MG63 (cell line): Measurements from ENCODE around the gene UQCRQ. TPM values are rescaled to one million over a fixed set of nuclear protein-coding genes. Genes with fewer than 3 reads are reported as not detected.

Experiments used
- total RNA-seq: library from RNA; depleted of rRNA; stranded (reverse); fragments of >200 nt; shearing (Covaris generic); gene quantifications from 2 replicates; pipeline ENCODE4 v1.2.3, GENCODE V29; 2014; ENCODE audit warnings: low replicate concordance; rRNA removed

Gene UQCRQ
- total RNA-seq, 1 experiment from 2014 or later, result 388 TPM

Other genes with a start within 250 kb of the UQCRQ start
- gene IL13, start 208.5 kb upstream of the UQCRQ start, total RNA-seq, result not detected in 2 replicates
- not detected in 2 replicates for gene IL4, start 192.7 kb upstream of the UQCRQ start, total RNA-seq
- 5.3 and 6.2 TPM in 2 replicates for gene KIF3A, start 129.1 kb upstream of the UQCRQ start, total RNA-seq
- gene CCNI2, start 119.2 kb upstream of the UQCRQ start, total RNA-seq, result 0.27 TPM in 1 of 2 replicates, not detected in the other
- 36.9 and 53.8 TPM in 2 replicates for gene SEPTIN8, start 89.4 kb upstream of the UQCRQ start, total RNA-seq
- not detected in 2 replicates for gene SOWAHA, start 53.3 kb upstream of the UQCRQ start, total RNA-seq
- 8.6 and 16.4 TPM in 2 replicates for gene SHROOM1, start 36.0 kb upstream of the UQCRQ start, total RNA-seq
- gene GDF9, start 173 bp upstream of the UQCRQ start, total RNA-seq, result 0.15 TPM in 1 of 2 replicates, not detected in the other
- gene LEAP2, start 7.0 kb downstream of the UQCRQ start, total RNA-seq, result 1.4 TPM in 1 of 2 replicates, not detected in the other
- 18.3 and 26.9 TPM in 2 replicates for gene AFF4, start 97.0 kb downstream of the UQCRQ start, total RNA-seq
- gene ZCCHC10, start 159.9 kb downstream of the UQCRQ start, total RNA-seq, result 20.5 and 32.5 TPM in 2 replicates
- 300 and 358 TPM in 2 replicates for gene HSPA4, start 185.4 kb downstream of the UQCRQ start, total RNA-seq